Parathyroid adenoma (tissue), 2 donors: ENCODE results near the gene CFAP157.

Source experiments
- H2AFZ ChIP-seq: fragments of 300-600 bp; sonication (generic); one replicate; pipeline ENCODE4 v1.7.0; 2017; ENCODE audit warnings: antibody characterized with exemption, mild to moderate bottlenecking
- H3K27ac ChIP-seq: fragments of 300-600 bp; sonication (generic); one replicate; pipeline ENCODE4 v1.7.0; 2017
- H3K27me3 ChIP-seq: fragments of 300-600 bp; sonication (generic); one replicate; pipeline ENCODE4 v1.7.0; 2017; ENCODE audit warnings: low read length; ENCODE audit not compliant: control insufficient read depth, insufficient read depth
- H3K36me3 ChIP-seq: fragments of 300-600 bp; sonication (generic); one replicate; pipeline ENCODE4 v1.7.0; 2017; ENCODE audit warnings: low read length; ENCODE audit not compliant: control insufficient read depth, insufficient read depth
- H3K4me1 ChIP-seq: fragments of 300-600 bp; sonication (generic); one replicate; pipeline ENCODE4 v1.7.0; 2017; ENCODE audit warnings: control low read depth
- H3K4me2 ChIP-seq: fragments of 300-600 bp; sonication (generic); one replicate; pipeline ENCODE4 v1.7.0; 2017; ENCODE audit warnings: low read length
- H3K4me3 ChIP-seq: fragments of 300-600 bp; sonication (generic); one replicate; pipeline ENCODE4 v1.7.0; 2017; ENCODE audit warnings: low read depth, low read length
- H3K79me2 ChIP-seq: fragments of 300-600 bp; sonication (generic); one replicate; pipeline ENCODE4 v1.7.0; 2017; ENCODE audit warnings: control low read depth
- H3K9ac ChIP-seq: fragments of 300-600 bp; sonication (generic); one replicate; pipeline ENCODE4 v1.7.0; 2017; ENCODE audit warnings: mild to moderate bottlenecking
- H3K9me3 ChIP-seq: fragments of 300-600 bp; sonication (generic); one replicate; pipeline ENCODE4 v1.7.0; 2017; ENCODE audit warnings: low read length; ENCODE audit not compliant: control insufficient read depth
- TF ChIP-seq, protein P1 (sequence below): fragments of 300-600 bp; sonication (generic); IDR thresholded peaks from one replicate; pipeline ENCODE4 v1.7.0; 2017; ENCODE audit warnings: antibody characterized with exemption, mild to moderate bottlenecking
- donor health status: primary hyperparathyroidism.

CFAP157 gene

DNA sequence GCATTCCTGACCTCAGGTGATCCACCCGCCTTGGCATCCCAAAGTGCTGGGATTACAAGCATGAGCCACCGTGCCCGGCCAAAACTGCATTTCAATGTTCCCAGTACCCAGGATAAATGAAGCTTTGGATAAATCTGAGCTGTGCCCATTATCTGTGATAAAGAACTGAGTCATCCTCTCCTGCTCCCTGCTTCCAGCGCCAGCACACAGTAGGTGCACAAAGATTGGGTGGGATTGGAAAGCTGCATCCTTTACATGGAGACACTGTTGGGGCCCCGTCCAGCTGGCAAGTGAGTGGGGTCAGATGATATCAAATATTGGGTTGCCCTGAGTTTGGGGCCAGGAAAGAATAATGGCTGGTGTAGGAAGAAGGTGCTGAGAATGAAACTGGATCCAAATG, 54.3 kb downstream of the CFAP157 start:
- Histone ChIP-seq H3K4me3 (no peak overlapping the region), H3K36me3 (no peaks in the 10 kb centered on the region), H3K4me1 (no peaks in the 10 kb centered on the region), H3K9me3 (no peaks in the 10 kb centered on the region), H3K27me3 (no peaks in the 10 kb centered on the region), H2AFZ (no peak overlapping the region), H3K27ac (peak overlapping the region; percentile 24), H3K9ac (no peak overlapping the region), H3K4me2 (no peak overlapping the region), H3K79me2 (no peaks in the 10 kb centered on the region)
- TF ChIP-seq, protein P1, sequence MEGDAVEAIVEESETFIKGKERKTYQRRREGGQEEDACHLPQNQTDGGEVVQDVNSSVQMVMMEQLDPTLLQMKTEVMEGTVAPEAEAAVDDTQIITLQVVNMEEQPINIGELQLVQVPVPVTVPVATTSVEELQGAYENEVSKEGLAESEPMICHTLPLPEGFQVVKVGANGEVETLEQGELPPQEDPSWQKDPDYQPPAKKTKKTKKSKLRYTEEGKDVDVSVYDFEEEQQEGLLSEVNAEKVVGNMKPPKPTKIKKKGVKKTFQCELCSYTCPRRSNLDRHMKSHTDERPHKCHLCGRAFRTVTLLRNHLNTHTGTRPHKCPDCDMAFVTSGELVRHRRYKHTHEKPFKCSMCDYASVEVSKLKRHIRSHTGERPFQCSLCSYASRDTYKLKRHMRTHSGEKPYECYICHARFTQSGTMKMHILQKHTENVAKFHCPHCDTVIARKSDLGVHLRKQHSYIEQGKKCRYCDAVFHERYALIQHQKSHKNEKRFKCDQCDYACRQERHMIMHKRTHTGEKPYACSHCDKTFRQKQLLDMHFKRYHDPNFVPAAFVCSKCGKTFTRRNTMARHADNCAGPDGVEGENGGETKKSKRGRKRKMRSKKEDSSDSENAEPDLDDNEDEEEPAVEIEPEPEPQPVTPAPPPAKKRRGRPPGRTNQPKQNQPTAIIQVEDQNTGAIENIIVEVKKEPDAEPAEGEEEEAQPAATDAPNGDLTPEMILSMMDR, result no peak

GRCh38 chr9:127761491-127761956, 54.7 kb downstream of the CFAP157 start:
- Histone ChIP-seq H3K36me3 (no peaks in the 10 kb centered on the region), H3K4me1 (no peaks in the 10 kb centered on the region), H3K4me2 (no peak overlapping the region), H3K27me3 (no peaks in the 10 kb centered on the region), H2AFZ (no peak overlapping the region), H3K79me2 (no peaks in the 10 kb centered on the region), H3K27ac (peak overlapping the region; percentile 56), H3K9ac (no peak overlapping the region), H3K4me3 (no peak overlapping the region), H3K9me3 (no peaks in the 10 kb centered on the region)
- TF ChIP-seq, protein P1, result no peak

- Histone ChIP-seq H3K9me3 (no peaks in the 10 kb centered on the region), H3K27me3 (no peaks in the 10 kb centered on the region), H3K4me1 (no peaks in the 10 kb centered on the region), H2AFZ (no peak overlapping the region), H3K4me3 (no peak overlapping the region), H3K4me2 (no peak overlapping the region), H3K36me3 (no peaks in the 10 kb centered on the region), H3K27ac (peak overlapping the region; percentile 77), H3K9ac (no peak overlapping the region), H3K79me2 (no peaks in the 10 kb centered on the region)
- TF ChIP-seq, protein P1, result no peak
These were observed 55.4 kb downstream of the CFAP157 start for GRCh38 chr9:127762111-127762676.

DNA sequence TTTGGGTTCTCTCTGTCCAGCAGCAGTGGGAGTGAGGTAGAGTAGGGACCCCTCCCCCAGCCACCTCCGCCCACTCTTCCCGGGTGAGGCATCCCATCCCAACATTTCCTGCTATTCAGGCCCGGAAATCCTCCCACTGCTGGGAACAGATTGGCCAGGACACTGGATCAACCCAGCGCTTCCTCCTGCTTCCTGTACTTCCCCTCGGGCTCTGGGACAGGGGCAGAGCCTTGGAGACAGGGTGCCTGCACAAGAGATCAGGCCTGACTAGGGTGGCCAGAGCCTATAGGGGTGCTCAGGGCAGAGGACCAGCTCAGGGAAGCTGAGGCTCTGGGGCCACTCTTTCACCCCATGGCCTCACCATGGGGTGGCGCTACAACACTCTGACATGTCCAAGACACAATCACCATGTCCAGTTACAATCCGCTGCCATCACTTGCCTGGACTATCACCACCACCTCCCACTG, 57.2 kb downstream of the CFAP157 start:
- TF ChIP-seq, protein P1, result no peak
- Histone ChIP-seq H3K9me3 (no peaks in the 10 kb centered on the region), H3K27ac (peak overlapping the region; percentile 77), H3K27me3 (no peaks in the 10 kb centered on the region), H3K4me1 (no peaks in the 10 kb centered on the region), H2AFZ (no peak overlapping the region), H3K4me3 (no peak overlapping the region), H3K9ac (no peak overlapping the region), H3K4me2 (no peak overlapping the region), H3K79me2 (no peaks in the 10 kb centered on the region), H3K36me3 (no peaks in the 10 kb centered on the region)

- Histone ChIP-seq H3K27ac (peak overlapping the region; percentile 65), H2AFZ (no peak overlapping the region), H3K4me3 (no peak overlapping the region), H3K27me3 (no peaks in the 10 kb centered on the region), H3K4me2 (no peak overlapping the region), H3K36me3 (no peaks in the 10 kb centered on the region), H3K9ac (no peak overlapping the region), H3K79me2 (no peaks in the 10 kb centered on the region), H3K9me3 (no peaks in the 10 kb centered on the region), H3K4me1 (no peaks in the 10 kb centered on the region)
- TF ChIP-seq, protein P1, result no peak
These were observed 58.6 kb downstream of the CFAP157 start for GRCh38 chr9:127765418-127765817.
